HG03103 (cell line): ENCODE measurements around the gene TSPAN3.

Experiments used
- ATAC-seq: cut with Tn5 transposase; IDR thresholded peaks from one replicate; pipeline ENCODE4 v1.9.1; 2021; ENCODE audit warnings: low read depth; ENCODE audit not compliant: unreplicated experiment

TSPAN3 gene

GRCh38 chr15:77035584-77035983 lies 35.3 kb downstream of the TSPAN3 start:
- no peak for ATAC-seq

GRCh38 chr15:77034695-77035489 lies 36.0 kb downstream of the TSPAN3 start:
- ATAC-seq: no peak

- no peak for ATAC-seq
These were observed 36.9 kb downstream of the TSPAN3 start for GRCh38 chr15:77033729-77034671.

GRCh38 chr15:77033417-77033728 lies 37.5 kb downstream of the TSPAN3 start:
- ATAC-seq: no peak

GRCh38 chr15:77032647-77033416 lies 38.1 kb downstream of the TSPAN3 start:
- no peak for ATAC-seq

GRCh38 chr15:77032052-77032646 lies 38.8 kb downstream of the TSPAN3 start:
- ATAC-seq: no peak

GRCh38 chr15:77031376-77032050 lies 39.4 kb downstream of the TSPAN3 start:
- no peak for ATAC-seq

GRCh38 chr15:77030928-77031375 lies 40.0 kb downstream of the TSPAN3 start:
- no peak for ATAC-seq

GRCh38 chr15:77030048-77030927 lies 40.6 kb downstream of the TSPAN3 start:
- ATAC-seq: no peak

GRCh38 chr15:77029166-77030047 lies 41.5 kb downstream of the TSPAN3 start:
- no peak for ATAC-seq

- ATAC-seq: no peak
These were observed 42.3 kb downstream of the TSPAN3 start for GRCh38 chr15:77028451-77029165.

- ATAC-seq: no peak
These were observed 43.0 kb downstream of the TSPAN3 start for GRCh38 chr15:77027697-77028450.

GRCh38 chr15:77027111-77027696 lies 43.7 kb downstream of the TSPAN3 start:
- ATAC-seq: no peak

GRCh38 chr15:77026501-77027110 lies 44.3 kb downstream of the TSPAN3 start:
- no peak for ATAC-seq

GRCh38 chr15:77025941-77026411 lies 44.9 kb downstream of the TSPAN3 start:
- no peak for ATAC-seq
